HL-60 (cell line): ENCODE results near the gene ZNF24.

ENCODE experiments used
- POLR2AphosphoS5 ChIP-seq: IDR thresholded peaks from 2 replicates; pipeline ENCODE4 v1.6.1; 2012; ENCODE audit warnings: low read depth
- TF ChIP-seq, protein P1 (sequence below): IDR thresholded peaks from one replicate; pipeline ENCODE4 v1.5.1; 2011; ENCODE audit warnings: low read length, control low read depth, inconsistent platforms; ENCODE audit not compliant: insufficient read depth

DNA sequence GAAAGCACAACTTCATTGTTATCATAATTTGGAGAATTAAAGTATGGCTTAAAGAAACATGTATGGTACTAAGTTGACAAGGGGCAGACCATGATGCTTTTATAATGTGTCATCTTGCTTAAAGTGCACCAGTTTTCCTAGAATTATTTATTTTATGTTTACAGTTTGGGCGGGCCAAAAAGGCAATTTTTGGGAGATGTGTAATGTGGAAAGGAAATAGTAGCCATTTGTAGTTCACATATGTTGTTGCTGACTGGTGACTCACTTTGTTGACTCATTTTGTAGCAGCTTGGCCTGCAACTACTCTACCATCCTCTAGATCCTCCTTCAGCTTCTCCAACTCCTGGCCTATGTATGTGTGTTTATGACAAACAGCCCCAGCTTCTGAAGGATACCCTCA is 61.9 kb downstream of the ZNF24 start:
- TF ChIP-seq, protein P1, sequence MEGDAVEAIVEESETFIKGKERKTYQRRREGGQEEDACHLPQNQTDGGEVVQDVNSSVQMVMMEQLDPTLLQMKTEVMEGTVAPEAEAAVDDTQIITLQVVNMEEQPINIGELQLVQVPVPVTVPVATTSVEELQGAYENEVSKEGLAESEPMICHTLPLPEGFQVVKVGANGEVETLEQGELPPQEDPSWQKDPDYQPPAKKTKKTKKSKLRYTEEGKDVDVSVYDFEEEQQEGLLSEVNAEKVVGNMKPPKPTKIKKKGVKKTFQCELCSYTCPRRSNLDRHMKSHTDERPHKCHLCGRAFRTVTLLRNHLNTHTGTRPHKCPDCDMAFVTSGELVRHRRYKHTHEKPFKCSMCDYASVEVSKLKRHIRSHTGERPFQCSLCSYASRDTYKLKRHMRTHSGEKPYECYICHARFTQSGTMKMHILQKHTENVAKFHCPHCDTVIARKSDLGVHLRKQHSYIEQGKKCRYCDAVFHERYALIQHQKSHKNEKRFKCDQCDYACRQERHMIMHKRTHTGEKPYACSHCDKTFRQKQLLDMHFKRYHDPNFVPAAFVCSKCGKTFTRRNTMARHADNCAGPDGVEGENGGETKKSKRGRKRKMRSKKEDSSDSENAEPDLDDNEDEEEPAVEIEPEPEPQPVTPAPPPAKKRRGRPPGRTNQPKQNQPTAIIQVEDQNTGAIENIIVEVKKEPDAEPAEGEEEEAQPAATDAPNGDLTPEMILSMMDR, result no peak
- no peak for TF ChIP-seq POLR2AphosphoS5
